ENCODE results near the gene SLFN12. TPM values are rescaled to one million over a fixed set of nuclear protein-coding genes. Genes with fewer than 3 reads are reported as not detected.
"Not testable (repeated sequence)": the region's sequence is repeated elsewhere in the genome, so short reads cannot be mapped to it uniquely, and the experiment has no call there.

Gene SLFN12
- total RNA-seq, result 10 to 100 TPM; 11.1 to 12.0 TPM

DNA sequence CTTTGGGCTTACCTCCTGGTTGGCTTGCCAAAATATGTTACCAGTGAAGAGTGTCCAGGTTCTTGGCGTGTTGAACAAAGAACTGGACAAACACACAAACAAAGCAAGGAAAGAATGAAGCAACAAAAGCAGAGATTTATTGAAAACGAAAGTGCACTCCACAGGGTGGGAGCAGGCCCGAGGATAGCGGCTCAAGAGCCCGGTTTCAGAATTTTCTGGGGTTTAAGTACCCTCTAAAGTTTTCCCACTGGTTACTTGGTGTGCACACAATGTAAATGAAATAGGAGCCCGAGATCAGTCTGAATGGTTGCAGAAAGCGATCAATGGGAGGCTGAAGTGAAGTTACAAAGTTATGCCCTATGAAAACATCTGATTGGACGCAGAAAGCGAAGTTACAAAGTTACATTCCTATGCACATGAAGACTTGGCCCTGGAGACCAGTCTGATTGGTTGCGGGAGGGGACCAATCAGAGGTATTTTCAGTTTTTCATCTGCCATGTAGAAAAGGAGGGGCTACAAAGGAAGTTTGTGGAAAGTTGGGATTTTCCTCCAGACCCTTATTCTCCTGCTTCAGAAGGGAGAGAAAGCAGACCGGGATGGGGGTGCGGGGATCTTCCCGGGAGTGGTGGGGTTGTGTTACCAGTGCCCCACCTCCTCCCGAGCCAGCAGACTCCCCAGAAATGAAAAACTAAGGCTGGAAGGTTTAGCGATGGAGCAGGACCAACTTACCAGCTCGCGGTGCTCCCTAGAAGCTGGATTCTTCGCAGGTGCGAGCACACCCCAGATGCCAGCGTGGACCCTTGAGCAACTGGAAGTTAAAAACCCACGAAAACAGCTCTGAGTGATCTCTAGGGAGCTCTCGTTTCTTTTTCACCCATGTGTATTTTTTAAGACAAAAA lies at the start of gene SLFN12:
Gene SLFN12, minus strand, starts transcription at position 325 of the 899 bp plus-strand sequence. CDS start 9,472 bp downstream, outside the sequence.
- H3K36me3 Mint-ChIP-seq, result peaks cover 5 to 6% of the 10 kb centered on the region in 2 donors
- H3K9me3 Mint-ChIP-seq, result no peaks in the 10 kb centered on the region
- H3K27ac Mint-ChIP-seq, result peak within 1 kb of the TSS; percentile 88 to 98
- DNase-seq (ENCODE audit: low spot score in 2 of 2) (peak in 1 of 2 donors; percentile 46), ATAC-seq (peak; percentile 83 to 85)

GRCh38 chr17:35479271-35479670 lies 47.0 kb upstream of the SLFN12 start:
- Mint-ChIP-seq H3K27ac (no peak overlapping the region), H3K36me3 (peaks cover 78 to 85% of the 10 kb centered on the region in 2 donors), H3K9me3 (peaks cover 22 to 25% of the 10 kb centered on the region in 2 donors)
- no peak for ATAC-seq
- no peak for DNase-seq (ENCODE audit: low spot score in 2 of 2)

DNA sequence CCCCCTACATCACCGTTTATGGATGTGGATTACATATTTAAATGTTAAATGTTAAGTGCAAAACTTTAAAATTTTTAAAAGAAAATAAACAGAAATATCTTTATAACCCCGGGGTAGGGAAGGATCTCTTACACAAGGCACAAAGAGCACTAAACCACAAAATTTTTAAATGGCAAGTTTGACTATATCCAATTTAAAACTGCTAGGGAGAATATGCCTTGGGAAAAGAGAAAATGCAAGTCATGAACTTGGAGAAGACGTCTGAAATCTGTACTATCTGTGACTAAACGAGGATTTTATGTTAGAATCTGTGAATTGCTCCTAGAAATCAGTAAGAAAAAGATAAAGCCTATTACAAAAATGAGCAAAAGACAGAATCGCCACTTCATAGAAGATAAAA lies 44.9 kb upstream of the SLFN12 start:
- H3K27ac Mint-ChIP-seq, result no peak overlapping the region
- H3K9me3 Mint-ChIP-seq, result peaks cover 25 to 29% of the 10 kb centered on the region in 2 donors
- DNase-seq (ENCODE audit: low spot score in 2 of 2) (no peak), ATAC-seq (no peak)
- H3K36me3 Mint-ChIP-seq, result peaks cover 77 to 83% of the 10 kb centered on the region in 2 donors

DNA sequence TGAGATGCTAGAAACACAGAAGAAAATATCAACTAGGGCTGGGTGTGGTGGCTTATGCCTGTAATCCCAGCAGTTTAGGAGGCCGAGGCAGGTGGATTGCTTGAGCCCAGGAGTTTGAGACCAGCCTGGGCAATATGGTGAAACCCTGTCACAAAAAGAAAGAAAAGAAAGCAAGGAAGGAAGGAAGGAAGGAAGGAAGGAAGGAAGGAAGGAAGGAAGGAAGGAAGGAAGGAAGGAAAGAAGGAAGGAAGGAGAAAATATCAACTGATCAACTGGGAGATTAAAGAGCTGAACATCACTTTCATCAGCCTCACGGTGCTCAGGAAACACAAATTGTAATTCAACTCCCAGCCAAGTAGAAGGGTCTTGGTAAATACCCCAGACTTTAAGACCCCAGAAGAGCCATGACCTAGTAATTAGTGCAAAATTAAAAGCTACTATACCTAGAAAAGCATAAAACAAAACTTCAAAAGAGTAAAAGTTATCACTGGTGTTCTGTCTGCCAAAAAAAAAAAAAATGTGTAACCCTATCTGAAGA lies 44.1 kb upstream of the SLFN12 start:
- no peak overlapping the region for H3K27ac Mint-ChIP-seq
- DNase-seq (ENCODE audit: low spot score in 2 of 2) (no peak), ATAC-seq (no peak)
- H3K9me3 Mint-ChIP-seq, result peaks cover 30 to 32% of the 10 kb centered on the region in 2 donors
- peaks cover 73 to 80% of the 10 kb centered on the region in 2 donors for H3K36me3 Mint-ChIP-seq

DNA sequence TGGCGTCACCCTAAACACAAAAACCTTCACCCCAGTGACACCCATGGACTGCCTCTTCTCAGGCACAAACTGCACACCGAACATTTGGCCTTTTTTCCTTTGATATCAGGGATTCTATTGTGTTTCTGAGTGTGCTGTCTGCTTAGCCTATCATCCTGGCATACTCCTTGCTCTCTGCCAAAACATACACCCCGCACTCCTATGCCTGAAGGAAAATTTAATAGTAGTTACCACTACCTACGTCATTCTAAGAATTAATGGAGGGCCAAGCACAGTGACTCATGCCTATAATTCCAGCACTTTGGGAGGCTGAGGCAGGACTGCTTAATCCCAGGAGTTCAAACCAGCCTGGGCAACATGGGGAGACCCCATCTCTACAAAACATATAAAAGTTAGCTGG lies 36.2 kb upstream of the SLFN12 start:
- DNase-seq (ENCODE audit: low spot score in 2 of 2) (no peak), ATAC-seq (no peak)
- H3K36me3 Mint-ChIP-seq, result peaks cover 24 to 32% of the 10 kb centered on the region in 2 donors
- H3K9me3 Mint-ChIP-seq, result peaks cover 23 to 24% of the 10 kb centered on the region in 2 donors
- no peak overlapping the region for H3K27ac Mint-ChIP-seq

GRCh38 chr17:35467824-35468223 lies 35.5 kb upstream of the SLFN12 start:
- ATAC-seq, result no peak
- peaks cover 17 to 28% of the 10 kb centered on the region in 2 donors for H3K36me3 Mint-ChIP-seq
- peaks cover 19 to 20% of the 10 kb centered on the region in 2 donors for H3K9me3 Mint-ChIP-seq
- peak overlapping the region in 1 of 2 donors; percentile 40 for H3K27ac Mint-ChIP-seq
- DNase-seq (ENCODE audit: low spot score in 2 of 2), result no peak

DNA sequence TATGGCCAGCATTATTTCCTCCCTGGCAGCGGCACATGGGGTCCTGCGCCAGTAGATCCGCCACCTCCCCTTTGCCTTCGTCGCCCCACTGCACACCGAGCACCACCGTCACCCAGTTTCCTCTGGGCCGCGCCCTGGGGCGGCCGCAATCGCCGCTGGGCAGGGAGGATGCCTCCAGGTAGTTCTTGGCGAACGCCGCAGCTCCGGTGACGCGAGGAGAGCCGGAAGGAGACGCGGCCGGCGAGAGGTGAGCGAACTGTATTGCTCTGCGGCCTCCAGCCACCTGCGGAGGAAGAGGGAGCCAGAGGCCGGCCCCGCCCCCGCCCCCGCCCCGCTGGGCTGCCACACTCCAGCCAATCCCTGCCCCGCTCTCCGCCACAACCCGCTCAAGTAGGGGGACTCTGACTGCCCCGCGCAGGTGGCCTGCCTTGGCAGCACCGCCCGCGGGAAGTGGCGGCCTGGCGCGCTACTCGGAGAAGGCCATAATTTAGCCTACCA lies 28.1 kb upstream of the SLFN12 start:
- ATAC-seq (peak; percentile 85 to 93), DNase-seq (ENCODE audit: low spot score in 2 of 2) (peak; percentile 33 to 67)
- H3K9me3 Mint-ChIP-seq, result peaks cover 12 to 20% of the 10 kb centered on the region in 2 donors
- H3K27ac Mint-ChIP-seq, result peak overlapping the region in 1 of 2 donors; percentile 29
- H3K36me3 Mint-ChIP-seq, result peaks cover 24 to 30% of the 10 kb centered on the region in 2 donors

GRCh38 chr17:35454035-35454434 lies 21.7 kb upstream of the SLFN12 start:
- not testable (repeated sequence) for ATAC-seq; H3K36me3 Mint-ChIP-seq; DNase-seq (ENCODE audit: low spot score in 2 of 2); H3K27ac Mint-ChIP-seq
- peaks cover 11 to 19% of the 10 kb centered on the region in 2 donors for H3K9me3 Mint-ChIP-seq

DNA sequence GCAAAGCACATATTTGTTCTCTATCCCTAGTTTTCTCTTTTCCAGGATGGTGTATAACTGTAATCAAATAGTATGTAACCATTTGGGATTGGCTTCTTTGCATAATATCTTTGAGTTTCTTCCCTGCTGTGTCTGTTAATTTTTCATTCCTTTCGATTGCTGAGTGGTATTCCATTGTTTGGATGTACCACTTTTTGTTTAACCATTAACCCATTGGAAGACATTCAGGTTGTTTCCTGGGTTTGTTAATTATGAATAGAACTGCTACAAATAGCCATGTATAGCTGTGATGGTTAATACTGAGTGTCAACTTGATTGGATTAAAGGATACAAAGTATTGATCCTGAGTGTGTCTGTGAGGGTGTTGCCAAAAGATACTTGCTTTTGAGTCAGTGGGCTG lies 20.9 kb upstream of the SLFN12 start:
- no peak overlapping the region for H3K27ac Mint-ChIP-seq
- DNase-seq (ENCODE audit: low spot score in 2 of 2), result no peak

DNA sequence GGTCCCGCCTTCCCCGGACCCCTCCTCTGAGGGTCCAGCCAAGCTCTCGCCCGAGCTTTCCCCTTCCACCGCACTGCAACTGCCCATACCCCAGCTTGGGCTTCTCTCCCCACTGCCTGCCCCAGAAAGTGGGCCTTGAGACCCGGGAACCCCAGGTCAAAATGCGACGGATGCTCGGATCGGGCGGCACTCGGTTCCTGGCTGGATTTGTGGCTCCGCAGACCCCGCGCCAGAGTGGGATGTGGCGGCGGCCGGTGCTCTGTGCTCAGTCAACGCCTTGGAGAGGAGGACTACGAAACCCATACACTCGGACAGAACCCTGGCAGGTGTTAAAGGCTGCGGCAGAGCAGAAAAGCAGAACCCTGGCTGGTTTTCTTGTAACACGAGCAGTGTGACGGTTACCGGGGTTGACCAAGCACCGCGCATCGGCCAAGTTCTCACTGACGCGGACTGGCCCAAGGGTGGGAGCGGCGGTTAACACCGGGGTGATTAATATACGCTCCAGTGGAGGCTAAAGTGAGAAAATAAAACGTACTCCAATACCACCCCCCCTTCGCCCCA lies 17.2 kb upstream of the SLFN12 start:
- Mint-ChIP-seq H3K27ac (peak overlapping the region in 1 of 2 donors; percentile 53), H3K36me3 (peaks cover 0 to 2% of the 10 kb centered on the region in 2 donors), H3K9me3 (peaks cover 0 to under 1% of the 10 kb centered on the region in 2 donors)
- DNase-seq (ENCODE audit: low spot score in 2 of 2), result no peak
- no peak for ATAC-seq

More for the DNA sequence above, 20.9 kb upstream of the SLFN12 start:
- peaks cover 0 to 2% of the 10 kb centered on the region in 2 donors for H3K36me3 Mint-ChIP-seq
- no peak for ATAC-seq
- peaks cover 4 to 19% of the 10 kb centered on the region in 2 donors for H3K9me3 Mint-ChIP-seq

DNA sequence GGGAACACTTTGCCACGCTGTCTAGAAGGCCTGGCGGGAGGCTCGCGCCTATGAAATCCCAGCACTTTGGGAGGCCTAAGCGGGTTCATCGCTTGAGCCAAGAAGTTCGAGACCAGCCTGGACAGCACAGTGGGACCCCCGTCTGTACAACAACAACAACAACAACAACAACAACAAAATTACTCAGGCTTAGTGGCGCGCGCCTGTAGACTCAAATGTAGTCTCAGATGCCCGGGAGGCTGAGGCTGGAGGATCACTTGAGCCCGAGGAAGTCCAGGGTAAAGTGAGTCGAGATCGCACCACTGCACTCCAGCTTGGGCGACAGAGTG lies 16.6 kb upstream of the SLFN12 start:
- no peak for ATAC-seq

GRCh38 chr17:35448214-35448898 lies 16.1 kb upstream of the SLFN12 start, which contains the start of gene SLFN13:
SLFN13 (minus strand) TSS chr17:35448766; CDS start chr17:35445680, 3,086 bp downstream.
- ATAC-seq, result peak; percentile 96 to 99
- H3K36me3 Mint-ChIP-seq, result peaks cover 0 to 13% of the 10 kb centered on the region in 2 donors
- H3K27ac Mint-ChIP-seq, result peak within 1 kb of the TSS; percentile 53 to 55
- DNase-seq (ENCODE audit: low spot score in 2 of 2), result peak; percentile 90 to 95
- H3K9me3 Mint-ChIP-seq, result no peaks in the 10 kb centered on the region

More for the DNA sequence above, 16.6 kb upstream of the SLFN12 start:
- Mint-ChIP-seq H3K9me3 (no peaks in the 10 kb centered on the region), H3K36me3 (peaks cover 0 to 7% of the 10 kb centered on the region in 2 donors), H3K27ac (peak overlapping the region in 1 of 2 donors; percentile 55)
- no peak for DNase-seq (ENCODE audit: low spot score in 2 of 2)

GRCh38 chr17:35447499-35447898 lies 15.2 kb upstream of the SLFN12 start:
- ATAC-seq (no peak), DNase-seq (ENCODE audit: low spot score in 2 of 2) (no peak)
- H3K36me3 Mint-ChIP-seq, result peaks cover 0 to 13% of the 10 kb centered on the region in 2 donors
- no peak overlapping the region for H3K27ac Mint-ChIP-seq
- no peaks in the 10 kb centered on the region for H3K9me3 Mint-ChIP-seq

GRCh38 chr17:35438433-35438832 lies 6.1 kb upstream of the SLFN12 start:
- Mint-ChIP-seq H3K9me3 (no peaks in the 10 kb centered on the region), H3K27ac (no peak overlapping the region), H3K36me3 (peaks cover 0 to 1% of the 10 kb centered on the region in 2 donors)
- no peak for ATAC-seq
- DNase-seq (ENCODE audit: low spot score in 2 of 2), result no peak

- ATAC-seq, result peak; percentile 85 to 88
- H3K9me3 Mint-ChIP-seq, result no peaks in the 10 kb centered on the region
- DNase-seq (ENCODE audit: low spot score in 2 of 2), result peak in 1 of 2 donors; percentile 65
- H3K27ac Mint-ChIP-seq, result peak overlapping the region; percentile 88 to 91
- H3K36me3 Mint-ChIP-seq, result peaks cover 5 to 6% of the 10 kb centered on the region in 2 donors
Observed at GRCh38 chr17:35433075-35433894, 985 bp upstream of the SLFN12 start.
